Fibroblast of skin of right biceps (primary cell): ENCODE data around the gene RAPH1.
A peak's percentile ranks its signal among the peaks of the same experiment; 100 is the strongest.

ENCODE experiments used
- DNase-seq: peaks from one replicate; pipeline ENCODE4 v3.0.0-alpha.2; 2013

RAPH1 gene

GRCh38 chr2:203535078-203535783 lies at the start of gene RAPH1:
TSS of gene RAPH1 (minus strand) at chr2:203535301. CDS start at chr2:203495353, 39,948 bp downstream.
- peak; percentile 86 for DNase-seq

GRCh38 chr2:203584784-203585183 lies 49.7 kb upstream of the RAPH1 start:
- DNase-seq, result no peak

GRCh38 chr2:203583701-203584100 lies 48.6 kb upstream of the RAPH1 start:
- DNase-seq, result peak; percentile 74

GRCh38 chr2:203583084-203583695 lies 48.1 kb upstream of the RAPH1 start:
- peak; percentile 9 for DNase-seq

GRCh38 chr2:203582468-203582867 lies 47.4 kb upstream of the RAPH1 start:
- DNase-seq, result no peak

GRCh38 chr2:203580844-203581243 lies 45.7 kb upstream of the RAPH1 start:
- no peak for DNase-seq

GRCh38 chr2:203579730-203580129 lies 44.6 kb upstream of the RAPH1 start:
- no peak for DNase-seq

- peak; percentile 49 for DNase-seq
Observed at GRCh38 chr2:203578759-203579643, 43.9 kb upstream of the RAPH1 start.

- peak; percentile 12 for DNase-seq
Observed at GRCh38 chr2:203574824-203575223, 39.7 kb upstream of the RAPH1 start.

- no peak for DNase-seq
Observed at GRCh38 chr2:203572316-203572715, 37.2 kb upstream of the RAPH1 start.

GRCh38 chr2:203569677-203570316 lies 34.7 kb upstream of the RAPH1 start:
- DNase-seq, result no peak

GRCh38 chr2:203567691-203568090 lies 32.6 kb upstream of the RAPH1 start:
- DNase-seq, result peak; percentile 42

- DNase-seq, result no peak
Observed at GRCh38 chr2:203566161-203566560, 31.1 kb upstream of the RAPH1 start.

GRCh38 chr2:203565076-203565475 lies 30.0 kb upstream of the RAPH1 start:
- no peak for DNase-seq

GRCh38 chr2:203562268-203562667 lies 27.2 kb upstream of the RAPH1 start:
- DNase-seq, result no peak

GRCh38 chr2:203559641-203560040 lies 24.5 kb upstream of the RAPH1 start:
- no peak for DNase-seq

GRCh38 chr2:203553784-203554183 lies 18.7 kb upstream of the RAPH1 start:
- DNase-seq, result no peak

GRCh38 chr2:203551778-203552177 lies 16.7 kb upstream of the RAPH1 start:
- peak; percentile 50 for DNase-seq

GRCh38 chr2:203550266-203550665 lies 15.2 kb upstream of the RAPH1 start:
- DNase-seq, result no peak

- DNase-seq, result peak; percentile 55
Observed at GRCh38 chr2:203549406-203549805, 14.3 kb upstream of the RAPH1 start.

- DNase-seq, result no peak
Observed at GRCh38 chr2:203548887-203549286, 13.8 kb upstream of the RAPH1 start.

GRCh38 chr2:203547356-203547755 lies 12.3 kb upstream of the RAPH1 start:
- DNase-seq, result no peak

GRCh38 chr2:203544402-203544801 lies 9.3 kb upstream of the RAPH1 start:
- no peak for DNase-seq
